Loucy (cell line): ENCODE data around the gene PRPF38A.
"Not testable (repeated sequence)": the region's sequence is repeated elsewhere in the genome, so short reads cannot be mapped to it uniquely, and the experiment has no call there.

Source experiments
- H2AFZ ChIP-seq: fragments of 200-600 bp; sonication (generic); 2 replicates; pipeline ENCODE4 v1.6.0; 2016; ENCODE audit warnings: antibody characterized with exemption, mild to moderate bottlenecking, low read length, moderate library complexity
- H3F3A ChIP-seq: fragments of 200-600 bp; 2 replicates; pipeline ENCODE4 v1.6.0; 2016; ENCODE audit warnings: antibody characterized with exemption, low read depth, mild to moderate bottlenecking
- H3K27me3 ChIP-seq: fragments of 200-600 bp; sonication (generic); 2 replicates; pipeline ENCODE4 v1.6.1; 2014; ENCODE audit warnings: low read length, mild to moderate bottlenecking; ENCODE audit not compliant: insufficient read depth, poor library complexity, severe bottlenecking
- H3K36me3 ChIP-seq: fragments of 200-600 bp; sonication (generic); 2 replicates; pipeline ENCODE4 v1.6.1; 2016; ENCODE audit warnings: low read length; ENCODE audit not compliant: insufficient read depth
- H3K4me1 ChIP-seq: fragments of 200-600 bp; sonication (generic); 2 replicates; pipeline ENCODE4 v1.5.1; 2014; ENCODE audit warnings: low read length, mild to moderate bottlenecking; ENCODE audit not compliant: insufficient read depth, poor library complexity, severe bottlenecking
- H3K4me2 ChIP-seq: fragments of 200-600 bp; sonication (generic); 2 replicates; pipeline ENCODE4 v1.6.0; 2014; ENCODE audit warnings: antibody characterized with exemption, low read length, low read depth, mild to moderate bottlenecking; ENCODE audit not compliant: poor library complexity, severe bottlenecking
- H3K4me3 ChIP-seq: fragments of 200-600 bp; sonication (generic); 2 replicates; pipeline ENCODE4 v1.5.1; 2014; ENCODE audit warnings: low read length, mild to moderate bottlenecking, mixed read lengths; ENCODE audit not compliant: poor library complexity, severe bottlenecking
- H3K79me2 ChIP-seq: fragments of 200-600 bp; sonication (generic); 2 replicates; pipeline ENCODE4 v1.6.1; 2014; ENCODE audit warnings: low read length; ENCODE audit not compliant: insufficient read depth
- H3K9ac ChIP-seq: fragments of 200-600 bp; sonication (generic); 2 replicates; pipeline ENCODE4 v1.6.0; 2014; ENCODE audit warnings: mild to moderate bottlenecking, low read depth, low read length, moderate library complexity; ENCODE audit not compliant: poor library complexity, severe bottlenecking
- H3K9me2 ChIP-seq: fragments of 200-600 bp; sonication (generic); replicated peaks from 2 replicates; pipeline ENCODE4 v1.6.1; 2016; ENCODE audit warnings: low read depth, low read length, mixed read lengths
- H3K9me3 ChIP-seq: fragments of 200-600 bp; sonication (generic); 2 replicates; pipeline ENCODE4 v1.6.1; 2014; ENCODE audit warnings: mild to moderate bottlenecking, antibody characterized with exemption, low read length, low read depth; ENCODE audit not compliant: insufficient read depth
- H4K20me1 ChIP-seq: fragments of 200-600 bp; sonication (generic); 2 replicates; pipeline ENCODE4 v1.6.0; 2014; ENCODE audit warnings: antibody characterized with exemption, low read length, mild to moderate bottlenecking; ENCODE audit not compliant: insufficient read depth, poor library complexity, severe bottlenecking
- EZH2phosphoT487 ChIP-seq: fragments of 200-600 bp; IDR thresholded peaks from 2 replicates; pipeline ENCODE4 v1.6.1; 2018; ENCODE audit warnings: antibody characterized with exemption, mild to moderate bottlenecking, moderate library complexity, borderline replicate concordance
- TF ChIP-seq, protein P1 (sequence below): fragments of 200-600 bp; sonication (generic); conservative IDR thresholded peaks from 2 replicates; pipeline ENCODE4 v1.5.1; 2014; ENCODE audit warnings: mild to moderate bottlenecking, antibody characterized with exemption, low read length

PRPF38A gene

DNA sequence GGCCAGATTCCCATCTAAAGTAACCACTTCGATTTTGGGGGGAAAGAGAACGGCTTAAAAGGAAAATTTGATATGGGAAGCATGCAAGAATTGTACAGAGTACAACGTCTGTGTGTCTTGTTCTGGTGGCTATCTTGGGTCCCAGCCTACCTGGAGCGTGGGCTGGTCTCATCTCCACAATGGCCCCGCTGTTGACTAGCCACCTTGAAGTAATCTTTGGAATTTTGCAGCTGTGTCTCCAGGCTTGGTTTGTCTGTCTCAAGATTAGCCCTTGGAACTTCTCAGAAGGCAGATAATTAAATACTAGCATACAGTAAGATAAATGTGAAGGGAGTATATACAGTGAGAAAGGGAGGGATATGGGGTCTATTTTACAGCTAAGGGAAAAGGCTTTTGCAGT lies 37.1 kb upstream of the PRPF38A start:
- no peaks in the 10 kb centered on the region for H3K9me3 ChIP-seq
- H3K9me2 ChIP-seq: no peaks in the 10 kb centered on the region
- no peak overlapping the region for H3K4me3 ChIP-seq
- peaks cover 30% of the 10 kb centered on the region for H3K79me2 ChIP-seq
- H4K20me1 ChIP-seq: peaks cover 14% of the 10 kb centered on the region
- H2AFZ ChIP-seq: no peak overlapping the region
- no peak overlapping the region for H3K4me2 ChIP-seq
- no peaks in the 10 kb centered on the region for H3K27me3 ChIP-seq
- peaks cover 8% of the 10 kb centered on the region; the same call in 1 of the 2 replicates for H3K36me3 ChIP-seq
- H3K4me1 ChIP-seq: peaks cover 30% of the 10 kb centered on the region
- no peak overlapping the region for H3K9ac ChIP-seq
- peaks cover 5% of the 10 kb centered on the region; the same call in 1 of the 2 replicates for H3F3A ChIP-seq
- TF ChIP-seq, protein P1, sequence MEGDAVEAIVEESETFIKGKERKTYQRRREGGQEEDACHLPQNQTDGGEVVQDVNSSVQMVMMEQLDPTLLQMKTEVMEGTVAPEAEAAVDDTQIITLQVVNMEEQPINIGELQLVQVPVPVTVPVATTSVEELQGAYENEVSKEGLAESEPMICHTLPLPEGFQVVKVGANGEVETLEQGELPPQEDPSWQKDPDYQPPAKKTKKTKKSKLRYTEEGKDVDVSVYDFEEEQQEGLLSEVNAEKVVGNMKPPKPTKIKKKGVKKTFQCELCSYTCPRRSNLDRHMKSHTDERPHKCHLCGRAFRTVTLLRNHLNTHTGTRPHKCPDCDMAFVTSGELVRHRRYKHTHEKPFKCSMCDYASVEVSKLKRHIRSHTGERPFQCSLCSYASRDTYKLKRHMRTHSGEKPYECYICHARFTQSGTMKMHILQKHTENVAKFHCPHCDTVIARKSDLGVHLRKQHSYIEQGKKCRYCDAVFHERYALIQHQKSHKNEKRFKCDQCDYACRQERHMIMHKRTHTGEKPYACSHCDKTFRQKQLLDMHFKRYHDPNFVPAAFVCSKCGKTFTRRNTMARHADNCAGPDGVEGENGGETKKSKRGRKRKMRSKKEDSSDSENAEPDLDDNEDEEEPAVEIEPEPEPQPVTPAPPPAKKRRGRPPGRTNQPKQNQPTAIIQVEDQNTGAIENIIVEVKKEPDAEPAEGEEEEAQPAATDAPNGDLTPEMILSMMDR: no peak
- TF ChIP-seq EZH2phosphoT487: no peak

DNA sequence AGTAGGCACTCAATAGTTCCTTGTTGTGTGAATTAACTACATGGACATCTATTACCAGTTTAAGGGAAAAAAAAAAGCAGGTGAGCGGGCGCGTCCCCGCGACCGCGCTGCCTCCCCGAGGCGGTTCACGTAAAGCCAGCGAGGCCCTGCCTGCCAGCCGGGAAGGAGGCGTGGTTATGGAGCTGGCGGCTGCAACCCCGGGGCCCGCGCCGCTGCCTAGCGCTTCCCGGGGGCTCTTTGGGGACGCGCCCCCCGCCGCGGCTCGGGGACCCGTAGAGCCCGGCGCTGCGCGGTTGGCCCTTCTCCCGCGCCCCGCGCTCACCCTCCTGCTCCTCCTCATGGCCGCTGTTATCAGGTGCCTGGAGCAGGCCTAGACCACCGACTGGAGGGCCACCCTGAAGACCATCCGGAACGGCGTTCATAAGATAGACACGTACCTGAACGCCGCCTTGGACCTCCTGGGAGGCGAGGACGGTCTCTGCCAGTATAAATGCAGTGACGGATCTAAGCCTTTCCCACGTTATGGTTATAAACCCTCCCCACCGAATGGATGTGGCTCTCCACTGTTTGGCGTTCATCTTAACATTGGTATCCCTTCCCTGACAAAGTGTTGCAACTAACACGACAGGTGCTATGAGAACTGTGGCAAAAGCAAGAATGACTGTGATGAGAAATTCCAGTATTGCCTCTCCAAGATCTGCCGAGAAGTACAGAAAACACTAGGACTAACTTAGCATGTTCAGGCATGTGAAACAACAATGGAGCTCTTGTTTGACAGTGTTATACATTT lies 35.8 kb upstream of the PRPF38A start:
- Histone ChIP-seq H3K9me2 (no peaks in the 10 kb centered on the region), H4K20me1 (peaks cover 14% of the 10 kb centered on the region), H3F3A (peaks cover 5% of the 10 kb centered on the region; the same call in 1 of the 2 replicates), H3K9me3 (no peaks in the 10 kb centered on the region), H3K36me3 (peaks cover 19% of the 10 kb centered on the region; the same call in 1 of the 2 replicates), H3K4me1 (peaks cover 25% of the 10 kb centered on the region), H3K79me2 (peaks cover 20% of the 10 kb centered on the region), H3K4me2 (no peak overlapping the region), H3K4me3 (no peak overlapping the region), H3K9ac (no peak overlapping the region), H3K27me3 (no peaks in the 10 kb centered on the region), H2AFZ (no peak overlapping the region)
- no peak for TF ChIP-seq EZH2phosphoT487
- TF ChIP-seq, protein P1: no peak

DNA sequence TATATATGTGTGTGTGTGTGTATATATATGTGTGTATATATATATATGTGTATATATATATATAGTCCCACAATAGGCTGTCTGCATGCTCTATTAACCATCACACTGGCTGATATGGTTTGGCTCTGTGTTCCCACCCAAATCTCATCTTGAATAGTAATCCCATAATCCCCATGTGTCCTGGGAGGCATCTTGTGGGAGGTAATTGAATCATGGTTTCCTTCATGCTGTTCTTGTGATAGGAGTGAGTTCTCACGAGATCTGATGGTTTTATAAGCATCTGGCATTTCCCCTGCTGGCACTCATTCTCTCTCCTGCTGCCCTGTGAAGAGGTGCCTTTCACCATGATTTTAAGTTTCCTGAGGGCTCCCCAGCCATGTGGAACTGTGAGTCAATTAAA lies 34.6 kb upstream of the PRPF38A start:
- H3K36me3 ChIP-seq: peaks cover 32% of the 10 kb centered on the region
- H3K9me2 ChIP-seq, H3K4me3 ChIP-seq, H3K9me3 ChIP-seq, H3K9ac ChIP-seq, H2AFZ ChIP-seq, H4K20me1 ChIP-seq, H3F3A ChIP-seq, H3K27me3 ChIP-seq, H3K4me2 ChIP-seq, H3K79me2 ChIP-seq: not testable (repeated sequence)
- H3K4me1 ChIP-seq: peaks cover 14% of the 10 kb centered on the region

DNA sequence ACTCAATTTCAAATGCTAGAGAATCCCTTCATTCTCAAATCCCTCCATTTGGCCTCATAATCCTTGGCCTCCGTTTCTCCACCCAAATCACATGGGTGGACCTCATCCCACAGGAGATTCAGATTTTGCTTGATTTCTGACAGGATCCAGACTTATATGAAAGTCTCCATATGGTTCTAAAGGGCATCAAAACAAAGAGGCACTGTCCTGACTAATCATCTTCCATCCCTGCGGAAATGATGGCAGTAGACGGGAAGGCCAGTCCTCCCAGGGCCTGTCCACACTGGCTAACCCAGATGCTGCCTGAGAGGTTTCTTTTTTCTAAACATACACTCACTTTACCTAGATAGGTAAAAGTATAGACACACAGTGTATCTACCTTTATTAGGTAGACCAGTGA lies 19.0 kb upstream of the PRPF38A start:
- H3K4me3 ChIP-seq: no peak overlapping the region
- H3K9ac ChIP-seq: no peak overlapping the region
- no peaks in the 10 kb centered on the region for H3K9me2 ChIP-seq
- no peaks in the 10 kb centered on the region for H3K79me2 ChIP-seq
- H3F3A ChIP-seq: no peaks in the 10 kb centered on the region
- H3K4me1 ChIP-seq: no peaks in the 10 kb centered on the region
- H3K36me3 ChIP-seq: peaks cover 89% of the 10 kb centered on the region
- no peak overlapping the region for H3K4me2 ChIP-seq
- no peak overlapping the region for H2AFZ ChIP-seq
- H3K9me3 ChIP-seq: no peaks in the 10 kb centered on the region
- H4K20me1 ChIP-seq: no peaks in the 10 kb centered on the region
- H3K27me3 ChIP-seq: no peaks in the 10 kb centered on the region
- TF ChIP-seq EZH2phosphoT487: no peak
- TF ChIP-seq, protein P1: no peak
